Measurements from ENCODE around the gene ZDHHC14. TPM values are rescaled to one million over a fixed set of nuclear protein-coding genes. Genes with fewer than 3 reads are reported as not detected.

Gene ZDHHC14
- total RNA-seq, 1 experiment from 2014 or later = 4.9 TPM

GRCh38 chr6:157592541-157592940 is 211.6 kb downstream of the ZDHHC14 start:
- H3K9me3 ChIP-seq (ENCODE audit: low read length) = no peaks in the 10 kb centered on the region
- no peak overlapping the region for H3K4me2 ChIP-seq (ENCODE audit: low read length)
- no peak overlapping the region for H3K9ac ChIP-seq (ENCODE audit: low read length)
- intact Hi-C loops (cut with micrococcal nuclease) = no loop called here
- H3K27ac ChIP-seq (ENCODE audit: low read length) = no peak overlapping the region
- H4K20me1 ChIP-seq (ENCODE audit: low read length) = no peaks in the 10 kb centered on the region
- no TSS peak for BruUV-seq (replicated peaks)
- no peaks in the 10 kb centered on the region for H3K9me2 ChIP-seq (replicated peaks; ENCODE audit: low read length)
- H3K27me3 ChIP-seq (ENCODE audit: low read length) = no peaks in the 10 kb centered on the region
- no peaks in the 10 kb centered on the region for H3K79me2 ChIP-seq (ENCODE audit: low read length)
- POLR2A ChIA-PET (ENCODE audit: unreplicated experiment) = no interaction called here
- H2AFZ ChIP-seq (ENCODE audit: low read length) = no peak overlapping the region
- ATAC-seq (no peak), DNase-seq (no peak)
- H3K4me3 ChIP-seq (ENCODE audit: low read length) = no peak overlapping the region
- CTCF ChIA-PET = no interaction called here
- H3F3A ChIP-seq (ENCODE audit: low read length, unreplicated experiment) = no peaks in the 10 kb centered on the region
- peaks cover 9% of the 10 kb centered on the region for H3K4me1 ChIP-seq (ENCODE audit: insufficient read depth, low read length)
- TF ChIP-seq, protein P1, sequence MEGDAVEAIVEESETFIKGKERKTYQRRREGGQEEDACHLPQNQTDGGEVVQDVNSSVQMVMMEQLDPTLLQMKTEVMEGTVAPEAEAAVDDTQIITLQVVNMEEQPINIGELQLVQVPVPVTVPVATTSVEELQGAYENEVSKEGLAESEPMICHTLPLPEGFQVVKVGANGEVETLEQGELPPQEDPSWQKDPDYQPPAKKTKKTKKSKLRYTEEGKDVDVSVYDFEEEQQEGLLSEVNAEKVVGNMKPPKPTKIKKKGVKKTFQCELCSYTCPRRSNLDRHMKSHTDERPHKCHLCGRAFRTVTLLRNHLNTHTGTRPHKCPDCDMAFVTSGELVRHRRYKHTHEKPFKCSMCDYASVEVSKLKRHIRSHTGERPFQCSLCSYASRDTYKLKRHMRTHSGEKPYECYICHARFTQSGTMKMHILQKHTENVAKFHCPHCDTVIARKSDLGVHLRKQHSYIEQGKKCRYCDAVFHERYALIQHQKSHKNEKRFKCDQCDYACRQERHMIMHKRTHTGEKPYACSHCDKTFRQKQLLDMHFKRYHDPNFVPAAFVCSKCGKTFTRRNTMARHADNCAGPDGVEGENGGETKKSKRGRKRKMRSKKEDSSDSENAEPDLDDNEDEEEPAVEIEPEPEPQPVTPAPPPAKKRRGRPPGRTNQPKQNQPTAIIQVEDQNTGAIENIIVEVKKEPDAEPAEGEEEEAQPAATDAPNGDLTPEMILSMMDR (conservative IDR thresholded peaks at IDR 0.05; ENCODE audit: low read depth, low read length) = no peak
- TF ChIP-seq EZH2 (IDR thresholded peaks at IDR 0.05; ENCODE audit: low read length, unreplicated experiment) = no peak
- TF ChIP-seq EZH2phosphoT487 (IDR thresholded peaks at IDR 0.05; ENCODE audit: borderline replicate concordance, low read length) = no peak
- H3K36me3 ChIP-seq (ENCODE audit: low read depth, low read length) = no peaks in the 10 kb centered on the region

- ATAC-seq (no peak), DNase-seq (no peak)
- TF ChIP-seq, protein P1 (conservative IDR thresholded peaks at IDR 0.05; ENCODE audit: low read depth, low read length) = no peak
- TF ChIP-seq EZH2phosphoT487 (IDR thresholded peaks at IDR 0.05; ENCODE audit: borderline replicate concordance, low read length) (no peak), EZH2 (IDR thresholded peaks at IDR 0.05; ENCODE audit: low read length, unreplicated experiment) (no peak)
- Histone ChIP-seq H3K4me1 (ENCODE audit: insufficient read depth, low read length) (peaks cover 13% of the 10 kb centered on the region), H3K79me2 (ENCODE audit: low read length) (no peaks in the 10 kb centered on the region), H3K36me3 (ENCODE audit: low read depth, low read length) (no peaks in the 10 kb centered on the region), H3F3A (ENCODE audit: low read length, unreplicated experiment) (no peaks in the 10 kb centered on the region), H3K9me2 (replicated peaks; ENCODE audit: low read length) (no peaks in the 10 kb centered on the region), H3K4me2 (ENCODE audit: low read length) (no peak overlapping the region), H3K27me3 (ENCODE audit: low read length) (no peaks in the 10 kb centered on the region), H3K4me3 (ENCODE audit: low read length) (no peak overlapping the region), H3K9ac (ENCODE audit: low read length) (no peak overlapping the region), H3K27ac (ENCODE audit: low read length) (no peak overlapping the region), H4K20me1 (ENCODE audit: low read length) (no peaks in the 10 kb centered on the region), H2AFZ (ENCODE audit: low read length) (no peak overlapping the region), H3K9me3 (ENCODE audit: low read length) (no peaks in the 10 kb centered on the region)
- intact Hi-C loops (cut with micrococcal nuclease) = no loop called here
- ChIA-PET CTCF (no interaction called here), POLR2A (ENCODE audit: unreplicated experiment) (no interaction called here)
- no TSS peak for BruUV-seq (replicated peaks)
Measured at GRCh38 chr6:157592980-157593379, 212.0 kb downstream of the ZDHHC14 start.

GRCh38 chr6:157593596-157593995 is 212.6 kb downstream of the ZDHHC14 start:
- H3K79me2 ChIP-seq (ENCODE audit: low read length) = no peaks in the 10 kb centered on the region
- POLR2A ChIA-PET (ENCODE audit: unreplicated experiment) = no interaction called here
- H3K9me2 ChIP-seq (replicated peaks; ENCODE audit: low read length) = no peaks in the 10 kb centered on the region
- DNase-seq = no peak
- H3K9me3 ChIP-seq (ENCODE audit: low read length) = no peaks in the 10 kb centered on the region
- intact Hi-C loops (cut with micrococcal nuclease) = no loop called here
- BruUV-seq (replicated peaks) = no TSS peak
- no peak overlapping the region for H3K4me2 ChIP-seq (ENCODE audit: low read length)
- ATAC-seq = no peak
- H3K27ac ChIP-seq (ENCODE audit: low read length) = no peak overlapping the region
- no peaks in the 10 kb centered on the region for H3K27me3 ChIP-seq (ENCODE audit: low read length)
- no peak overlapping the region for H3K9ac ChIP-seq (ENCODE audit: low read length)
- TF ChIP-seq, protein P1 (conservative IDR thresholded peaks at IDR 0.05; ENCODE audit: low read depth, low read length) = no peak
- TF ChIP-seq EZH2phosphoT487 (IDR thresholded peaks at IDR 0.05; ENCODE audit: borderline replicate concordance, low read length) = no peak
- no peak for TF ChIP-seq EZH2 (IDR thresholded peaks at IDR 0.05; ENCODE audit: low read length, unreplicated experiment)
- H2AFZ ChIP-seq (ENCODE audit: low read length) = no peak overlapping the region
- H3K4me3 ChIP-seq (ENCODE audit: low read length) = no peak overlapping the region
- H3F3A ChIP-seq (ENCODE audit: low read length, unreplicated experiment) = no peaks in the 10 kb centered on the region
- CTCF ChIA-PET = no interaction called here
- no peaks in the 10 kb centered on the region for H4K20me1 ChIP-seq (ENCODE audit: low read length)
- H3K4me1 ChIP-seq (ENCODE audit: insufficient read depth, low read length) = peaks cover 14% of the 10 kb centered on the region
- H3K36me3 ChIP-seq (ENCODE audit: low read depth, low read length) = no peaks in the 10 kb centered on the region

Measured in PC-3 (cell line).